Measurements from ENCODE around the gene SCN4B.

The SCN4B gene

GRCh38 chr11:118098996-118099837 is 53.4 kb downstream of the SCN4B start:
- DNase-seq (ENCODE audit: low spot score in 2 of 2) (no peak), ATAC-seq (ENCODE audit: low read depth) (no peak)
- Mint-ChIP-seq H3K9me3 (no peaks in the 10 kb centered on the region), H3K36me3 (no peaks in the 10 kb centered on the region), H3K4me3 (no peak overlapping the region), H3K27ac (no peak overlapping the region), H3K27me3 (peaks cover 5% of the 10 kb centered on the region), H3K4me1 (no peaks in the 10 kb centered on the region)

GRCh38 chr11:118095967-118096367 is 56.7 kb downstream of the SCN4B start:
- no peaks in the 10 kb centered on the region for H3K9me3 Mint-ChIP-seq
- H3K4me3 Mint-ChIP-seq = no peak overlapping the region
- no peaks in the 10 kb centered on the region for H3K4me1 Mint-ChIP-seq
- ATAC-seq (ENCODE audit: low read depth) (no peak), DNase-seq (ENCODE audit: low spot score in 2 of 2) (no peak)
- no peaks in the 10 kb centered on the region for H3K36me3 Mint-ChIP-seq
- peaks cover 3% of the 10 kb centered on the region for H3K27me3 Mint-ChIP-seq
- no peak overlapping the region for H3K27ac Mint-ChIP-seq

- H3K9me3 Mint-ChIP-seq = no peaks in the 10 kb centered on the region
- no peak for DNase-seq (ENCODE audit: low spot score in 2 of 2)
- no peak for ATAC-seq (ENCODE audit: low read depth)
- no peak overlapping the region for H3K4me3 Mint-ChIP-seq
- no peak overlapping the region for H3K27ac Mint-ChIP-seq
- H3K4me1 Mint-ChIP-seq = no peaks in the 10 kb centered on the region
- no peaks in the 10 kb centered on the region for H3K36me3 Mint-ChIP-seq
- peaks cover 3% of the 10 kb centered on the region for H3K27me3 Mint-ChIP-seq
These were observed 57.1 kb downstream of the SCN4B start for GRCh38 chr11:118095493-118095892.

- H3K27me3 Mint-ChIP-seq = peaks cover 2% of the 10 kb centered on the region
- H3K9me3 Mint-ChIP-seq = no peaks in the 10 kb centered on the region
- no peak overlapping the region for H3K4me3 Mint-ChIP-seq
- H3K4me1 Mint-ChIP-seq = peaks cover 5% of the 10 kb centered on the region
- DNase-seq (ENCODE audit: low spot score in 2 of 2) (no peak), ATAC-seq (ENCODE audit: low read depth) (no peak)
- no peak overlapping the region for H3K27ac Mint-ChIP-seq
- no peaks in the 10 kb centered on the region for H3K36me3 Mint-ChIP-seq
These were observed 59.6 kb downstream of the SCN4B start for GRCh38 chr11:118092907-118093571.

- Mint-ChIP-seq H3K36me3 (no peaks in the 10 kb centered on the region), H3K27me3 (peaks cover 2% of the 10 kb centered on the region), H3K4me3 (no peak overlapping the region), H3K27ac (no peak overlapping the region), H3K4me1 (peaks cover 5% of the 10 kb centered on the region), H3K9me3 (peaks cover 2% of the 10 kb centered on the region)
- no peak for ATAC-seq (ENCODE audit: low read depth)
- no peak for DNase-seq (ENCODE audit: low spot score in 2 of 2)
These were observed 60.9 kb downstream of the SCN4B start for GRCh38 chr11:118091690-118092089.

- H3K9me3 Mint-ChIP-seq = peaks cover 2% of the 10 kb centered on the region
- DNase-seq (ENCODE audit: low spot score in 2 of 2) (no peak), ATAC-seq (ENCODE audit: low read depth) (no peak)
- no peak overlapping the region for H3K27ac Mint-ChIP-seq
- H3K4me1 Mint-ChIP-seq = peaks cover 5% of the 10 kb centered on the region
- no peak overlapping the region for H3K4me3 Mint-ChIP-seq
- H3K27me3 Mint-ChIP-seq = peaks cover under 1% of the 10 kb centered on the region
- H3K36me3 Mint-ChIP-seq = no peaks in the 10 kb centered on the region
These were observed 62.0 kb downstream of the SCN4B start for GRCh38 chr11:118090545-118091162.

GRCh38 chr11:118088531-118088930 is 64.1 kb downstream of the SCN4B start:
- no peak overlapping the region for H3K27ac Mint-ChIP-seq
- peaks cover 2% of the 10 kb centered on the region for H3K27me3 Mint-ChIP-seq
- peaks cover 5% of the 10 kb centered on the region for H3K4me1 Mint-ChIP-seq
- H3K36me3 Mint-ChIP-seq = no peaks in the 10 kb centered on the region
- no peak for DNase-seq (ENCODE audit: low spot score in 2 of 2)
- peak; percentile 91 for ATAC-seq (ENCODE audit: low read depth)
- no peak overlapping the region for H3K4me3 Mint-ChIP-seq
- peaks cover 2% of the 10 kb centered on the region for H3K9me3 Mint-ChIP-seq

GRCh38 chr11:118087931-118088330 is 64.7 kb downstream of the SCN4B start:
- Mint-ChIP-seq H3K36me3 (no peaks in the 10 kb centered on the region), H3K9me3 (peaks cover 2% of the 10 kb centered on the region), H3K27ac (no peak overlapping the region), H3K4me3 (no peak overlapping the region), H3K4me1 (peaks cover 5% of the 10 kb centered on the region), H3K27me3 (peaks cover 4% of the 10 kb centered on the region)
- no peak for DNase-seq (ENCODE audit: low spot score in 2 of 2)
- ATAC-seq (ENCODE audit: low read depth) = no peak

GRCh38 chr11:118086913-118087768 is 65.5 kb downstream of the SCN4B start, which contains the start of gene SMIM35:
TSS of gene SMIM35 (minus strand) at chr11:118086963. CDS start at chr11:118086757, 206 bp downstream.
- DNase-seq (ENCODE audit: low spot score in 2 of 2) = no peak
- H3K4me1 Mint-ChIP-seq = peaks cover 5% of the 10 kb centered on the region

GRCh38 chr11:118084656-118085055 is 68.0 kb downstream of the SCN4B start:
- no peak for DNase-seq (ENCODE audit: low spot score in 2 of 2)
- H3K4me1 Mint-ChIP-seq = peaks cover 5% of the 10 kb centered on the region
- H3K27ac Mint-ChIP-seq = no peak overlapping the region
- H3K9me3 Mint-ChIP-seq = peaks cover 2% of the 10 kb centered on the region
- no peak for ATAC-seq (ENCODE audit: low read depth)
- H3K4me3 Mint-ChIP-seq = no peak overlapping the region
- peaks cover 13% of the 10 kb centered on the region for H3K27me3 Mint-ChIP-seq
- H3K36me3 Mint-ChIP-seq = no peaks in the 10 kb centered on the region

More at GRCh38 chr11:118086913-118087768, 65.5 kb downstream of the SCN4B start, which contains the start of gene SMIM35:
- ATAC-seq (ENCODE audit: low read depth) = no peak
- Mint-ChIP-seq H3K4me3 (no peak within 1 kb of the TSS), H3K9me3 (peaks cover 2% of the 10 kb centered on the region), H3K27ac (no peak within 1 kb of the TSS), H3K27me3 (peaks cover 4% of the 10 kb centered on the region), H3K36me3 (no peaks in the 10 kb centered on the region)

GRCh38 chr11:118084247-118084646 is 68.4 kb downstream of the SCN4B start:
- Mint-ChIP-seq H3K27ac (no peak overlapping the region), H3K4me1 (peaks cover 5% of the 10 kb centered on the region)

More at GRCh38 chr11:118084247-118084646, 68.4 kb downstream of the SCN4B start:
- peaks cover 2% of the 10 kb centered on the region for H3K9me3 Mint-ChIP-seq
- no peak for DNase-seq (ENCODE audit: low spot score in 2 of 2)
- ATAC-seq (ENCODE audit: low read depth) = no peak
- H3K27me3 Mint-ChIP-seq = peaks cover 13% of the 10 kb centered on the region
- no peak overlapping the region for H3K4me3 Mint-ChIP-seq
- H3K36me3 Mint-ChIP-seq = no peaks in the 10 kb centered on the region

All from memory B cell (primary cell).